NT2/D1 (cell line): ENCODE data around the gene GRIK2.

Experiments
- YY1 ChIP-seq: IDR thresholded peaks from 2 replicates; pipeline ENCODE4 v1.6.1; 2011; ENCODE audit not compliant: insufficient read length, insufficient read depth
- ZNF274 ChIP-seq: IDR thresholded peaks from 2 replicates; pipeline ENCODE4 v1.6.1; 2011; ENCODE audit warnings: mild to moderate bottlenecking, low read depth, low read length

- TF ChIP-seq ZNF274 (no peak), YY1 (no peak)
Observed at GRCh38 chr6:101351173-101351572, 42.3 kb upstream of the GRIK2 start.
